ENCODE results near the gene TBC1D8.

TBC1D8 gene

DNA sequence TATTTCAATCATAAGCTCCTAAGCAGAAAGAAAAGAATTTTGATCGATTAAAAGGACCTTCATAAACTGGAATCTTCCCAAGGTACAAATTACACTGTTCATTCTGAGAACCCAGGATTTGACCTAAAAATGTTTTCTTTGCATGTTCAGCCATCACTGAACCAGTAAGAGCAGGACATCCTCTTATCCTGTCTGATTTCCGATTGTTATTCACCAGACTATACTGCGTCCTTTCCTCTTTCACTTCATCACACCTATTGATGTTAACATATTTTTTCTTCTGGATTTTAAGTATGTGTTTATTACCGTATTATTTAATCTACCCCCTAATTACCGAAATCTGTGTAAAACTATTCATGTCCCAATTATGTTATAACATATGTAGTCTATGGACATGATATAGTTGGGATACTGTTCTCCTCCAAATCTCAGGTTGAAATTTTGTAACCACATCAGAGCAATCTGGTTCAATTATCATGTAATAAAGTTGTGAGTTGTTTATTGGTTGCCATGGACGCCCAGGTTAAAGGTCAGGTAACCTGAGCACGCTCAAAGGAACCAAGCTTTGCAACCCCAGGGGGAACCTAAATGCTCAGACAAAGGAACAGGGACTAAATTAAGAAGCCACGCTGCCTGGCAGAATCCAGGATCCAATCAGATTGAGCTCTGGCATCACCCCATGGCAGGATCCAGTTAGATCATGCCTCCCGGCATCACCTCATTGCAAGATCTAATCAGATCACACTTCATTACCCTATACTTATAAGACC, 11.6 kb upstream of the TBC1D8 start:
- no peak for DNase-seq

DNA sequence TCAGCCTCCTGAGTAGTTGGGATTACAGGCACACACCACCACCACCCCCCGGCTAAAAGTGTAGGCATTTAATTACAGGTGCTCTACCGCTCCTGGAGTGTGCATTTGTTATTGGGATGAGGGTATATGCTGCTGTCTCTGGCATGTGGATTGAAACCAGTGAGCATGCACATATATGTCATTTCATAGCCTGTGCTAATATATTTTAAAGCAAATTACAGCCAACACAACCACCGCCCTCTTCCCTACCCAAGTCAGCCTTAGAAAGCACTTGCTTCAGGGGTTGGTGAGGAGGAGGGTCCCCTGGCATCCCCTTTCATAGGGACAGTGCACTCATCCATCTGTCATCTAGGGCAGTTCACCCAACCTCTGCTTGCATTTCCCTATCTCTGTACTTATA, 10.5 kb upstream of the TBC1D8 start:
- DNase-seq = no peak

DNA sequence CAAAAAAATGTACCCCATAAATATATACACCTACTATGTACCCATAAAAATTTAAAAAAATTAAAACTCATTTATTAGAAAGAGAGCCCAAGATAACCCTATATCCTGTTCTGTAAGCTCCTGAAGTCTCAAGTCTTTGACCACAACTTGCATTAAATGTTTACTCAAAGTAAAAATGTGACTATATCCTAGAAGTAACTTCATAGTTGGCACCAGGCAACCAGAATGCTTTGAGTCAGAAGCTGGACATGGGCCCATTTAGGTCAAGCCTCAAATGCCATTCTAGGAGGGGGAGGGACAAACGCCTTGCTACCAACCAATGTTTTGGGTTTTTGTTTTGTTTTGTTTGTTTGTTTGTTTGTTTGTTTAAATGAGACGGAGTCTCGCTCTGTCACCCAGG, 9.3 kb upstream of the TBC1D8 start:
- no peak for DNase-seq

DNA sequence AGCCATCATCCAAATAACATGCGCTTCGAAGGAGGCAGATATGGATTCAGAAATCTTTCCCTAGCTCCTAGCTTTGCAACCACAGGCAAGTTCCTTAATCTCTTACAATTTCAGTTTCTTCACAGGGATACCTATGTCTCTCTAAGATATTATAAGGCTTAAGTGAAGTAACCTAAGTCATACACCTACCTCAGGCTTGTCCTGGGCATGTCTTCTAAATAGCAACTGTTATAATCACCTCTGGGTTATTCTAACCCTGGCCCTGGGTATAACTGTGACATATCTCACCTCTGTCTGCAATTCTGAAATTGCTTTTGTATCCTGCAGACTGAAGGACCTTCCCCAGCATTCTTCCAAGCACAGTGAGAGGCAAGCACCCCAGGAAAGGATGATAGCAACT, 8.3 kb upstream of the TBC1D8 start:
- no peak for DNase-seq

DNA sequence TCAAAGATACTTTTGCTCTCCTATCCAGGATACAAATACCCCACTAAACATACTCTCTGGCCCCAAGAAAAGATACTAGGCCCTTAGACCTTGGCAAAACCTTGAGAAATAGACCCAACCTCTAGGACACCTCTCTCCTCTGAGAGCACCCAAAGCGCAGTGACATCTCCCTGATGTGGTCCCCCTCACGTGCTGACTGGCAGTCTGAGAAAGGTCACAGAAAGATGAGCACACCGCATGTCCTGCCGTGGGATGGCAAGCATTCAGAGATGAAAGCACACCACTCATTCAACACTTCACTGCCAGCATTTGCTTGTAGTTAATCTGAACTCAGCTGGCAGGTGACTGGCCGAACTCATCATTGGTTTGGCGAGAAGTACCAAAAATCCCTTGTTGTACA, 6.1 kb upstream of the TBC1D8 start:
- no peak for DNase-seq

DNA sequence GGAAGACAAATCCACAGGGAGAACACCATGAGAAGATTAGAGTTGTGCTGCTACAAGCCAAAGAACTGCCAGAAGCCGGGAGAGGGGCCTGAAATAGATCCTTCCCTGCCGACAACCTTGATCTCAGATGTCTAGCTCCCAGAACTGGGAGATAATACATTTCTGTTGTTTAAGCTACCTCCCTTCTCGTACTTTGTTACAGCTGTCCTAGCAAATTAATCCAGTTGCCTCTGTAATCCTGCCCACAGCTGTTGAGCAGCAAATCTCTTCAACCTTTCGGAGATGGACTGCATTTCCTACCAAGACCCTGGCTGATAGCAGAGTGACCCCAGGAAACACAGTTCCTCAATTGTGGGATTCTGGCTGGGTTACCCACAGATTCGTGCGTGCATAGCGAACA, 2.6 kb upstream of the TBC1D8 start:
- DNase-seq = no peak

DNA sequence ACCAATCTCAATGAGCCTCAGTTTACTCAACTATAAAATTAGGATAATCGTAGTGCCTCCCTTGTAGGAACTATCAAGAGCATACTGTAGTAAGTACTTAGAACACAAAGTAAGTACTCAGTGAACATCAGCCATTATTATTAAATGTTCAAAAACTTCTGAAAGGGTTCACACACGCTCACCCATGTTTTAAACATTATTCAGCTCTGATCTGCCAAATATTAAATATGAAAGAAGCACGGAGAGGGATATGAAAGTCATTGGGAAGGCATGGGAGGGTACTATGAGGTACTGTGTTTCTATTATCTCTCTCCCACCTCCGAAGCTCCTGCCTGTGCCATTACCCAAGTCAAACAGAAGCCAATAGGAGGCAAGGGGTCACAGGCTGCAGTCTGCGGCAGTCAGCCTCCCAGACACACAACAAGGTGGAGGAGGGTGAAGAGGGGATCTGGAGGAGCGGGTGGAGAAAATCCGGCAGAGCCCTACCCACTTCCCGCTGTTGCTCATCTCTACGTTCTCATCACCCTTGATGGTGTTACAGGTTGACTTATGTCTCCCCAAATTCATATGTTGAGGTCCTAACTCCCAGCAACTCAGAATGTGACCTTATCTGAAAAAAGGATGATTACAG, 2.0 kb upstream of the TBC1D8 start:
- no peak for DNase-seq

DNA sequence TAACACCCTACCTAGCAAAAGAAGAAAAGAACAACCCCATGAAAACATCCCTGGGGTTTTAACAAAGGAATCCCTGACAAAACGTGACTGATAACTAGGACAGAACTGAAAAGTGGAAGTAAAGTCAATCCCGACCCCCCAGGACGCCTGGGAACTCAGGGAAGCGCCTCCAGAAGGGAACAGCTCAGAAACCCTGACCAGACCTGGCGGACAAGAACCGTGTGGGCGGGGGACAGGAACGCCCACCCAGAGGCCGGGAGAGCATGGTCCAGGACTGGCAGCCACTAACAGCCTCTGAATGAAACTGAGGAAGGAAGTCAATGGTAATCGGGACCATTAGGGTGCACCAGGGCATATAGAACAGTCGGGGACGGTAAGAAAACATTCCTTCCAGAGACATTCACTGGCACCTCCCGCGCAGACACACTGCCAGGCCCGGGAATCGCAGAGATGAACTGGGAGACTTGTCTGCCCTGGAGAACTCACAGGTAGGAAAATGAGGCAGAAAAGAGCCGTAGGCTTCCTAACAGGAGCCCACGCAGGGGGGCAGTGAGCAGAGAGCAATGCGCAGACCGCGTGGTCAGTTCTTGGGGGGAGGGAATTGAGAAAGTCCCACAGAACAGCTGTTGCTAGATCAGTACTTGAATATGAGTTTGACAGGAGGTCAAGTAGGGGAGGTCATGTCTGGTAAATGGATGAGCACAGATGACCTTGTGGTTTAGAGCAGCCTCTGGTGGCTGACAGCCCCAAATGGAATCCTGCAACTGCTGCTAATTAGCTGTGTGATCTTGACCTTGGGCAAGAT, 1.3 kb upstream of the TBC1D8 start:
- DNase-seq = peak; percentile 78

DNA sequence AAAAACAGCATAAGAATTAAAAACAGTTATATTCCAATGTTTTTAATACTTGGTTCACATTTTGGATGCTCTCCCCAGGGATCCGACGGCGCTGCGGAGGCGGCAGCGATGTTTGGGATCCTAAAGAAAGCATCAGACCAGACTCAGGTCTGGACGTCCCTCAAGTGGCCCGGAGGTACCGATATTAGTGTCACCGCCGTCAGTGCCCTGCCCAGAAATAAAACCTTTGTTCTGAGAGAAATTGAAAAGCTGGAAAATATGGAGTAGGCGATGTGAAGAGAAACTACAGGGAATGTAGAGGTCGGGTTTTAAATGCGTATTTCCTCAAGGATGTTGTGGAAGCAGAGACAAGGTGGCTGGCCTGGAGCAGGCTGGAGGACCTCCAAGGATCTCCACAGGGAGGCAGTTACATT, 683 bp upstream of the TBC1D8 start:
- DNase-seq = no peak

DNA sequence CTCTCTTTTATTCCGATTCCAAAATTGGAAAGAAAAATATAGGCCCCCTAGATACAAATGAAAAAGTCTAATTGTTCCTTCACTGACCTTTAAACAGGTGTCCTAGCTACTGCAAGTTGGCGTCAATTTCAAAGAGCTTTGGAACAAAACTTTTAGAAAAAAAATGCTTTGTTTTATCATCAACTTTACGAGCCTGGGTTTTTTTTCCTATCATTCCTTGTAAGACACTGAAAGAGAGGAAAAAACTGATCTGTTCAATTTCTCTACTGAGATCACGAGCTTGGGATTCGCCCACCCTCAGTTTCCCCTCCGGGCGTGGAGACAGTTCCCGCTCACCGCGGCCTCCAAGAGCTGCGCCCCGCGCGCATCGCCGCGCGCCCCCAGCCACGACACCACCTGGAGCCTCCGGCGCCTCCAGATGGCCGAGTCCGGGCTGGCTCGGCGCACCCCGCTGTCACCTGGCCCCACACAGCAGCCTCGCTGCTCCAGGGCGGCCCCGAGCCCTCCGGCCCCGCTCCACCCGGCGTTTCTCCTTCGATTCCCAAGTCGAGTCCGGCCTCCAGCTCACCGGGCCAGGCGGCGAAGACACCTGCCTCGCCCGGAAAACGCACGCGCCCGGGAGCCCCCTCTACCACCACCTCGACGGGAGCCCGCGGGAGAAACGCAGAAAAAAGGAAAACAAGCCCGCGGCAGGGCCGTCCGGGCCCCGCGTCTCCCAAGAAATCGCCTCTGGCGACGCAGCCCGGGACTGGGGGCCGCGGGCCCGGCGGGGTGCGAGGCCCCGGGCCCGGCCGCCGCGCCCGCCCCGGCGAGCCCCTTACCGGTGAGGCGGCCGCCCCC, 656 bp downstream of the TBC1D8 start:
- DNase-seq = no peak

DNA sequence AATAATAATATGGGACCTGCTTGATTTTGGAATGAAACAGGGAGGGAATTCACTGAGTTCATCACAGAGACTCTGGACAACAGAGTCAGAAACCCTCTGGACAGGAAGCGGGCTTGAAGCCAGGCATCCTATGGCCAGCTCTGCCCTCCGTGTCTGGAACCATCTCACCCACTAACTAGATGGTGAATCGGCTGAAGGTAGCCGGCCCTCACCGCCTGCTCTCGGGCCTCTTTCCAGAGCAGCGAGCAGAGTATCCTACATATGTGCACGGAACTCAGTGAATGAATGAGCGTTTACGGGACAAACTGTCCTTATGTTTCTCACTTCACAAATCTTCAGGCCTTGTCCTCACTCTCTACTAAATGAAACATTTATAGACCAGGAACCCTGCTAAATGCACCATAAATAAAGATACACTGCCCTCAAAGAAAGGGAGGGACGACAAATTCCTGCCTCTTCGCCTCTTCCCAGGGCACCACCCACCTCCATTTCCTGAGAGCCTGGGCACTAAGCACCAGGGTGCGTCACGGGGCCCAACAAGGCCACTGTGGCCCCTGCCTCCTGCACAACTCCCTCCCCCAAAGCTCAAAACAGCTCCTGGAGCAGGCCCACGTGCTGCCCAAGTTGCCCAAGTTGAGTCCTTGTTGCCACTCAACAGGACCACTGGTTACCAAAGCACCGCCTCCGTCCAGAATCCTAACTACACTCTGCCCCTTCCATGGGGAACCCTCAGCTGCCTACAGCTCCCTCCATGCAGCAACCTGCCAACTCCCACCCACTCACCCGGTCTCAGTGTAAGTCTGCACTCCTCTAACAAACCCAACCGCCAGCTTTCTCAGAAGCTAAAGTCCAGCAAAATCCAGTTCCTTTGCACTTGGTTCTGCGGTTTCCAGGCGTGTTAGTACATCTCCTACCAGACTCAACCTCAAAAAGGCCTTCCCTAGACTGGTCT, 1.7 kb downstream of the TBC1D8 start:
- DNase-seq = no peak

DNA sequence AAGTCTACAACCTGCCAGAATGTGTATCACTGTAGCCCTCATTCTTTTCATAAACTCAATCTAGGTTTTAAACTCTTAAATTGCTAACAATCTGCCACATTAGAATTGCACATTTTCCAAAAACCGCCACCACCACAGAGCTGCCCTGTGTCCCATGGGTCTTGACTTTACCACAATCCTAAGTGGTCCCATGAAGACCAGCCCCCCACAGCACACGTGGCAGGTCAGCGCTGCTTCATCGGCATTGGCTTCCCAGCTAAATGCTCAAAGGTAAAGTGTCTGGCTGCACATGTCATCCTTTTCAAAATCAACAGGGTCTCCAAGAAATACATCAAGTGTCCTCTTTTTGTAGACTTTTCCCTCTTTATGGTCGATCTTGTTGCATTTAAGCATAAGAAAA, 2.4 kb downstream of the TBC1D8 start:
- DNase-seq = no peak

DNA sequence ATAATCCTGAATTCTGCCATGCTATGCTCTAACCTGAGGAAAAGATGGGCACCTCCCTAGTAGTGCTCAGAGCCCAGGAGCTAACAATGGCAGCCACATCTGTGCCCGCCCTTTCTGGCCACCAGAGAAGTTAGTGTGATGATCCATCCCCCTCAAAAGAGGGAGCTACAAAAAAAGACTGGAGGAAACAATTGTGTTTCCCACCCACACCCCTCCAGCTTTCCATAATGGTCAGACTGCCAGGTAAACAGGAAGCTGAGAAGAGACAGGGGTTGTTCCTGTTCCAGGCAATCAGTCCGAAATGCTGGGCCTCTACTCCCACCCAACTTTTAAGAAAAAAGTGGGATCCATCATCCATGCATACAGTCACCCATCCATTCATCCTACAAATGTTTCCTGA, 3.2 kb downstream of the TBC1D8 start:
- no peak for DNase-seq

DNA sequence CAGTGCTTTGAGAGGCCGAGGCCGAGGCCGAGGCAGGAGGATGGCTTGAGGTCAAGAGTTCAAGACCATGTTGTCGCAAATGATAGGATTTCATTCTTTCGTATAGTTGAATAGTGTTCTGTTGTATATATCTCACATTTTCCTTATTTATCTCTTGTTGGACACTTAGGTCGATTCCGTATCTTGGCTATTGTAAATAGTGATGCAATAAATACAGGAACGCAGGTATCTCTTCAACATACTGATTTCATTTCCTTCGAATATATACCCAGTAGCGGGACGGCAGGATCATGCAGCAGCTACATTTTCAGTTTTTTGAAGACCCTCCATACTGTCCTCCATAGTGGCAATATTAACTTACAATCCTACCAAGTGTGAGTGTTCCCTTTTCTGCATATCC, 4.1 kb downstream of the TBC1D8 start:
- no peak for DNase-seq

DNA sequence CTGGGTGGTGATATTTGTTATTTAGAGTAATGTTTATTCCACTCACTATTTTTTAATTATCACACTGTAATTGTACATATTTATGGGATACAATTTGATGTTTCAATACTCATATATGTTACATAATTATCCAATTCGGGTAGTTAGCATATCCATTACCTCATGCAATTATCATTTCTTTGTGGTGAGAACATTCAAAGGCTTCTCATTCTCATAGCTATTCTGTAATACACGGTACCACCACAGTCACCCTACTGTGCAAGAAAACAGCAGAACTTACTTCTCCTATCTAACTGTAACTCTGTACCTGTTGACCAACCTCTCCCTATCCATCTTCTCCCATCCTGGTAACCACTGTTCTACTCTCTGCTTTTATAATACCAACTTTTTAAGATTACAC, 4.6 kb downstream of the TBC1D8 start:
- DNase-seq = no peak

DNA sequence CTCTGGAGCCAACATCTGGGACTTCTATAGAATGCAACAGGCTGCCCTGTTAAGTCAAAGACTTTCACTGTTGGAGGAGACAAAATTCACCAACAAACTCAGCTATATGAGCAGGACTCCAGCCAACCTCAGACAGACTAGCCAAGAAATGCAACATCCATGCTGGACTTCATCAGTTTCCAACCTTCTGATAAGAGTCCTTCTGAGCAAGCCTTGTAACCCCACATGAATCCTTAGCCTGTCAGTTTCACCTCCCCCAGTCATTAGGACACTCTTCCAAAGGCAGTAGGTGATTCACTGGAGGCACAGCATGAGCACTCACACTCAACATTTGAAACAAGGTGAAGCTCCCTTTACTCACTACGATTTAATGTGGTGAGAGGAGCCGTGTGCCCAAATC, 5.8 kb downstream of the TBC1D8 start:
- DNase-seq = no peak

DNA sequence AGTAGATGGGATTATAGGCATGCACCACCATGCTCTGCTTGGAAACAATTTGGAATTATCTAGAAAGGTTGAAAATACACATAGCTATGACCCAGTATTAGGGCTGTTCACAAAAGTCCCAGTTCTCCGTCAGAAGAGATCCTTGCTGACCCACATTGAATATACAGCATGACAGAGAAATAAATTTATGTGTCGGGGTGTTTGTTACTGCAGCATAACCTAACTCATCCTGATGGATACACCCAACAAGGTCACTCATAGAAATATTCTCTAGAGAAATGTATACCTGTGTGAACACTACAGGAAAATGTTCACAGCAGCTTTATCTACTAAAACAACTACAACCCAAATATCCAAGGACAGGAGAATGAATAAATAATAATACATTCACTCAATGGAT, 9.0 kb downstream of the TBC1D8 start:
- no peak for DNase-seq

DNA sequence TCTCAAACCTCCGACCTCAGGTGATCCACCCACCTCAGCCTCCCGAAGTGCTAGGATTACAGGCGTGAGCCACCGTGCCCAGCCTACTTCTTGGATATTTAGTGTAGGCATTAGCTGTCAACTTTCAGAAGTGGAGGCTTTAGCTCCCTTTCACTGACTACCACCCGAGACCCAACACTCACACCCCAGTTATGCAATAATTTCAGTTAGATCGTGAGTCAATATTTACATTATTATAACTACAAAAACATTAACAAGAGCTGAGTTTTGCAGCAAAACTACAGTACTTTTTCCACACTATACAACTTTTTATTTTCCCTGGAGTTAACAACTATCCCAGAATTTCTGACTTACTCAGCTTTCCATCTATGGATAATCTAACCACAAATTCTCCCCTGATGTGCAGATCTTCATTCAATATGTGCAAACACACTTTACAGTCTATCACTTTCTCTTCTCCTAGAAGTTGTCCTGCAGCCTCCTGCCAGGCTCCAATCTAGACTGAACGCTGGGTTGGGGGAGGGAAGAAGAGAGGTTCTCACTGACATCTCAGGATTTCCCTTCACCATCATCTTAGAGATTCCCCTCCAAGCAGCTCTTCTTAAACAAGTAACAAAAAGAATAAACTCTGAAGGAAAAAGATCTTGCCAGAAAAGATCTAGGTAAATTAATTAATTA, 10.1 kb downstream of the TBC1D8 start:
- no peak for DNase-seq

DNA sequence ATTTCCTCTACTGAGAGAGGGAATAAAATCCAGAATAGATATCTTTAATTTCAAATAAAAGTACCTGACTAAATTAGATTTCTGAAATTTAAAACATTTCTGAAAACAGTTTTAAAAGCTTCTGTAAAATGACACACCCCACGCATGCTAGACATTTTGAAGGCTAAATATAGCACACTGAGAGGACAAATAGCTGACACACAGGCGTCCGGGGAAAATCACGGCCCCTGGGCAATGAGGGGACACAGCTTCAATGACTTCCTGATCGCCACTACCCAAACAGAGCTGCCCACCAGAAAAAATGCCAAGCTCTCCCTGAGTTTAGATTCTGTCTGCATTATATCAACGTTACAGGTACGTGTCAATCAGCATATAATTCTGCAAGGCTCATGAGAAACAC, 10.9 kb downstream of the TBC1D8 start:
- DNase-seq = no peak

DNA sequence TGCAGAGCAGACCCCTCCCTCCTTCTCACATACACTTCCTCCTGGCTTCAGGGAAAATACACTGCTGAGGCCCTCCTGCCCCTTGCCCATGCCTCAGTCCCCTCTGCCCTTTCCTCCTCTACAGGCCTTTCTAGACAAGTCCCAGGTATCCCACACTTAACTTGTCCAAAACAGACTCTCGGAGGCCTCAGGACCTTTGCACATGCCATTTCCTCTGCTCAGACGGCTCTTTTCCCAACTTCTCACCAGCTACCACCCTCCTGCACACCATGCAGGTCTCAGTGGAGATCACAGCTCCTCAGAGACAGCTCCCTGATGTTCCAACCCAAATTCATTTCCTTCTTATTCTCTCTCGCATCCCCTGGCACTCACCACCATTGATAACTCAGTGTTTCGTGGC, 11.7 kb downstream of the TBC1D8 start:
- DNase-seq = no peak
